ENCODE measurements around the gene TOB1.

TOB1 gene

DNA sequence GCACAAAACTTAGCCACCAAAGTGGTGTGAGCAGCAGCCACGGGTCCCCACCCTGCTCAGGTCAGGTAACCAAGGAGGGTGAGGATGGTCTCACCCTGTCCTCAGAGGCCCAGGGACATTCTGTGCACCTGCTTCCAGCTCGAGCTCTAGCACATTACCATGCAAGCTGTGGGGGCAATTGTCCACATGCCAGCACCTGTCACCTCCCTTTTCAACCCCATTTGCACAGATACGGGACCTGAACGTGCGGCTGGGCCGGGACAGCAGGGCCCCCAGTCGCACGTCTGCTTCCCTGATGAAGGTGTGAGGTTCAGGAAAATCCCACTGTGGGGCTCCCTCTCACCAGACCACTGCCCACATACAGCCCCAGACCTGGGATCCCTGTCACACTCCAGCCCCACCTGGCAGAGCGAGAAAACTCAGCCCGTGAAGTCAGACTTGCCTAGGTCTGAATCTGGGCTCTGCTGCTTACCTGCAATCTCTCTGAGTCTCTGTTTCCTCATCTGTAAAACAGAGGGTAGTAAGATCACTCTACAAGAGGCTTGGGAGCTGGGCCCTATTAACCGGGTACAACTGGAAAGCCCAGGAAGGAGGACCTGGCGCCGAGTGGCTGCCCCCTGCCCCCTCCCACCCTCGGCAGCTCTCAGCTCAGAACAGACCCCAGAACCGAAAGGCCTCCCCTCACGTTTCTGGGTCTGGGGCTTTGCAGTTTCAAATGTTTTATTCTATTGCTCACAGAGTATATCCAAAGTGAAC lies 22.8 kb downstream of the TOB1 start:
- no peak for DNase-seq

DNA sequence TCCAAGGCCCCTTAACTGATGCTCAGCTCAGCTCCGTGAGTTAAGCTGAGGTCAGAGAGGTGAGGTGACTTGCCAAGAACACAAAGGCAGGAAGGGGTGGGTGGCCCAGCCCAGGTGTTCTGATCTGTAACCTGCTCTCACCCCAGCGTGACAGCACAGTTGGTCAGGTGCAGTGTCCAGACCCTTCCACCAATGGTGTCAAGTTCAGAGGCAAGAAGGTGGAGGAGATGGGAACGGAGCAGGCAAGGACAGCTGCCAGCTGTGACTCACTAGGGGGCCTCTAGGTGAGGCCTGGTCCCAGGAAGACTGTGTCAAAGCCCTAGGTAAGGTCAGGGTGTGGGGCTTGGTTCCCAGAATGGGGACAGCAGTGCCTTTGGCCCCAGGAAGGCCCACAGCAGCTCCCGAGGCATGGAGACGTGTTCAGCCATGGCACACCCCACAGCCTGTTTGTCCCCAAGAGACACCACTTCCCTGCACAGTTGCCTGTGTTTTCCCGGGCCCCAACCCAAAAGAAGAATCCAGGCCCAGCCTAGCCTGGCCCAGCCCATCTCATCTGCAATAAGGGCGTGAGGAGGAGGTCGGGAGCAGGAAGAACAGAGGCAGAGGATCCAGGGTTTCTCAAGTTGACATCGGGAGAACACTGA lies 23.5 kb downstream of the TOB1 start:
- DNase-seq, result no peak

DNA sequence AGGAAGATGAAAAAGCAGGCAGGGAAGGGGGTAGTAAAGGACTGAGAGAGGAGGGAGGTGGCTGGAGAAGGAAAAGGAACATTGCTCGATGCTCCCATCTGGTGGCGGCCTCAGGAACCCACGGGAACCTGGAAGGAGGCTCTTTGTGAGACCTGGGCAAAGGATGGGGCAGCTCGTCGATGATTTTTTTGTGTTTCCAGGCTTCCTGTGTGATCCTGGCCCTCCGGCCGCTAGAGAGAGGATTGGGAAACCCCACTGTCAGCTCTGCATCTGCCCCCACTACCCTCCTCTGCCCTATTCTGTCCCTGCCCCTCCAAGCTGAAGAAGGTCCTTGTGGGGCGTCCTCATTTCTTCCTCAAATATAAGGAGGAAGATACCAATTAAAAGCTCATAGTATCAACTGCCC lies 24.2 kb downstream of the TOB1 start:
- DNase-seq, result peak; percentile 36

DNA sequence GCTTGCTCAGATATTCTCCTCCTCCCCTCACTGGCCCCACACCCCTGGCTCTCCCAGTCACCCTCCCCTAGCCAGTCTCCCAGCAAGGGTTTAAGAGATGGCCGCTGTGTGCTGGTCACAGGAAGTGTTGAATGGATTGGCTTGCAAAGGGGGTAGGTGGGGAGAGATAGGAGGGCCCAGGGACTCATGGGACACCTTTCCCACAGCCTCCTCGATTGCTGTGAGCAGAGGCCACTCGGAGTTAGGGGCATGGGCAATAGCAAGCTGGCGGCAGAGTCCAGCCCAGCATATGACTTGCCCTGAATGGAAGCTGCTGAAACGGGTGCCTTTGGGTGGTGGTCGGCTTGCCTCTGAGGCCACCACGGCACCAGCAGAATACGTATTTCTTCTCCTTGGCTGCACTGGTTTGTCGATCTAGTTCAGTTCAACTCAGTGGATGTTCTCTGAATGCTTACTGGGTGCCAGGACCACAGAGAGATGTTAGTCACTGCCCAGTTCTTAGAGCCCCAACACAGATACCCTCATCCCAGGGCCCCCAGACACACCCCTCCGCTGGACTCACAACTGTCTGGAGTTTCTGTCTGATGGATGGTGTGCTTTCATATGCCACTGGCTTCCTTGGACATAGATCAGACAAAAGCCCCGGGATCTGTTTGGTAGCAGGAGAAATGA lies 24.7 kb downstream of the TOB1 start:
- DNase-seq, result no peak

DNA sequence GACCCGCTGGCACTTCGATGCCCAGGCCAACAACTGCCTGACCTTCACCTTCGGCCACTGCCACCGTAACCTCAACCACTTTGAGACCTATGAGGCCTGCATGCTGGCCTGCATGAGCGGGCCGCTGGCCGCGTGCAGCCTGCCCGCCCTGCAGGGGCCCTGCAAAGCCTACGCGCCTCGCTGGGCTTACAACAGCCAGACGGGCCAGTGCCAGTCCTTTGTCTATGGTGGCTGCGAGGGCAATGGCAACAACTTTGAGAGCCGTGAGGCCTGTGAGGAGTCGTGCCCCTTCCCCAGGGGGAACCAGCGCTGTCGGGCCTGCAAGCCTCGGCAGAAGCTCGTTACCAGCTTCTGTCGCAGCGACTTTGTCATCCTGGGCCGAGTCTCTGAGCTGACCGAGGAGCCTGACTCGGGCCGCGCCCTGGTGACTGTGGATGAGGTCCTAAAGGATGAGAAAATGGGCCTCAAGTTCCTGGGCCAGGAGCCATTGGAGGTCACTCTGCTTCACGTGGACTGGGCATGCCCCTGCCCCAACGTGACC lies 25.8 kb downstream of the TOB1 start:
- no peak for DNase-seq

DNA sequence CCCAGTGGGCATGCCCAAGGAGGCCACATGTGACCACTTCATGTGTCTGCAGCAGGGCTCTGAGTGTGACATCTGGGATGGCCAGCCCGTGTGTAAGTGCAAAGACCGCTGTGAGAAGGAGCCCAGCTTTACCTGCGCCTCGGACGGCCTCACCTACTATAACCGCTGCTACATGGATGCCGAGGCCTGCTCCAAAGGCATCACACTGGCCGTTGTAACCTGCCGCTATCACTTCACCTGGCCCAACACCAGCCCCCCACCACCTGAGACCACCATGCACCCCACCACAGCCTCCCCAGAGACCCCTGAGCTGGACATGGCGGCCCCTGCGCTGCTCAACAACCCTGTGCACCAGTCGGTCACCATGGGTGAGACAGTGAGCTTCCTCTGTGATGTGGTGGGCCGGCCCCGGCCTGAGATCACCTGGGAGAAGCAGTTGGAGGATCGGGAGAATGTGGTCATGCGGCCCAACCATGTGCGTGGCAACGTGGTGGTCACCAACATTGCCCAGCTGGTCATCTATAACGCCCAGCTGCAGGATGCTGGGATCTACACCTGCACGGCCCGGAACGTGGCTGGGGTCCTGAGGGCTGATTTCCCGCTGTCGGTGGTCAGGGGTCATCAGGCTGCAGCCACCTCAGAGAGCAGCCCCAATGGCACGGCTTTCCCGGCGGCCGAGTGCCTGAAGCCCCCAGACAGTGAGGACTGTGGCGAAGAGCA lies 26.4 kb downstream of the TOB1 start:
- DNase-seq, result no peak

DNA sequence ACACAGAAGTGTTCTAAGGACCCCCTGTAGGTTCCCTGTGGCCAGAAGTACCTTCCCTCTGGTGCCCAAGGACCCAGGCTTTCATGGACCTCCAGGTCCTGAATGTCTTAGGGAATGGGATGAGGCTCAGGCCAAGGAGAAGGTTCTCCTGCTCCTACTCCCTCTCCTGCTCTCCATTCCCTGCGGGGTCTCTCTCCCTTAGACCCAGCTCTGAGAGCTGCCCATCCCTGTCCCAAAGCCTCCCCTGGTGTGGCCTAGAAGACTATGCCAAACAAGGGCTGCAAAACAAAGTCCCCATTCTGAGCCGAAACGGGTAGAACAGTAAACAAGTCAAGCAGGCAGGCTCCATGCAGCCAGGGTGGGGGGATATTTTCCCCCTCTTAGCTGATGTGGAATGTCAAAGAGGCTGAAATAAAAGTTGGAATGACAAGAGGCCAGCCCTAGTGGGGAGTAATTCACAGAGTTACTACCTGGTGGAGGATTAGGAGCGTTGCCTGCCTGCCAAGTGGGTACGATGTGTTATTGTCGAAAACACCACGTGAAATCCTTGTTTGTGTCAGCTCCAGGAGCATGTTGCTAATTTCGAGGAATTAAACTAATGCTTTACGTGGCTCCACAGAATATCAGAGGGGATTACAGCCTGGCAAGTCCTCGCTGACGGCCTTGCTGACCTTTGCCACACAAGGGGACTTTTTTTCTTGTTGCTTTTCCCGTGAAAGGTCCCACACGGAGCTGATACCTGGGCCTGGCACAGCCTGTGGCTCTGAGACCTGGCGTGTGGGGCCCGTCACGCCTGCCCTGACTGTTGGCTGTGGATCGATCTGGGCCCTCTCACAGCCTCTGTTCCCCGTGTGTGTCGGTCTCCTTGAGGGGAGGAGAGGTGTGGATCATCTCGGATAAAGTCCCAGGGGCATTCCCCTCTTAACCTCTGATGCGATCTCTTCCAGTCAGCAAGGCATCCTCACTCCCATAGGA lies 27.9 kb downstream of the TOB1 start:
- DNase-seq, result no peak

DNA sequence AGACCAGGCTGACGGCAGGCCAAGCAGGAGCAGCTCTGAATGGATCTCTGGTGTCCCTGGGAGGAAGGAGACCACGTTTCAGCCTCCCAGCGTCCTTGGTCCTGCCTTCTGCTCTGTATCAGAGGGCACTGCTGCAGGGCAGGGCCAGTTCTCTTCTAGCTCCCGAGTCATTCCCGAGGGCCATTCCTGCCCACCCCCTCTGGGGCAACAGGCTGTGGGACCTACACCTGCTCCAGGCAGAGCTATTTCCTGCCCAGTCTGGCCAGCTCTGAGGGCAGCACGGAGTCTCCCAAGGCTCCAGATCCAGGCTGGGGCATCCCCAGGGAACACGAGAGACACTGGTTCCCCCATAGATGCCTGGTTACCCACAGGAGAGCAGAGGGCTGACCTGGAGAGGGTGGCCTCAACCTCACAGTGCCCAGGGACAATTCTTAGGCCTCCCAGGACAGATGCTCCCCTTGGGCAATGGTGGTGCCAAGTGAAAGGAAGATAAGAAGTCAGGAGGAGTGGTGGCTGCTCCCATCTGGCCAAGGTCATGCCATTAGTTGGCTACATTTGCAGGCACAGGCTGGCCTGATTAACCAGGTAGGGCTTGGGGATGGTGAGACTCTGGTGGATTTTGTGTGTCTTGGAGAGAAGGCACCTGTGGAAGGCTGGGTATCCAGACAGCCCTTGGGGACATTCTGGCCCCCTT lies 28.7 kb downstream of the TOB1 start:
- no peak for DNase-seq

DNA sequence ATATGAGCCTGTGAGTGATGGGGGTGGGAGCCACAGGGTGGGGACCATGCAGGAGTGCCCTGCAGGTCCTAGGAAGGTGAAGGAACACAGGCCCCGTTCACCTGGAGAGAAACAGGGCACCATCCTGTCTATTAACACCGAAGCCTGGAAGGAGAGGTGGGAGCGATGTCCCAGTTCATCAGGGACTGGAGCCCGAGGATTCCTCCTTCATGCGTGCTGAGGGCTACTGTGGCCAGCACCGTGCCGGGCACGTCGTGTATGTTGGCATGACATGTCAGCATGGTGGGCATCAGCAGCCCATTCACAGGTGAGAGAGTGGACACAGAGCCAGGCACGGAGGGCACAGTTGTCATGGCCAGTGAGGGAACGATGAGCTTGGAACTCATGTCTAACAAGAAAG lies 29.3 kb downstream of the TOB1 start:
- no peak for DNase-seq

DNA sequence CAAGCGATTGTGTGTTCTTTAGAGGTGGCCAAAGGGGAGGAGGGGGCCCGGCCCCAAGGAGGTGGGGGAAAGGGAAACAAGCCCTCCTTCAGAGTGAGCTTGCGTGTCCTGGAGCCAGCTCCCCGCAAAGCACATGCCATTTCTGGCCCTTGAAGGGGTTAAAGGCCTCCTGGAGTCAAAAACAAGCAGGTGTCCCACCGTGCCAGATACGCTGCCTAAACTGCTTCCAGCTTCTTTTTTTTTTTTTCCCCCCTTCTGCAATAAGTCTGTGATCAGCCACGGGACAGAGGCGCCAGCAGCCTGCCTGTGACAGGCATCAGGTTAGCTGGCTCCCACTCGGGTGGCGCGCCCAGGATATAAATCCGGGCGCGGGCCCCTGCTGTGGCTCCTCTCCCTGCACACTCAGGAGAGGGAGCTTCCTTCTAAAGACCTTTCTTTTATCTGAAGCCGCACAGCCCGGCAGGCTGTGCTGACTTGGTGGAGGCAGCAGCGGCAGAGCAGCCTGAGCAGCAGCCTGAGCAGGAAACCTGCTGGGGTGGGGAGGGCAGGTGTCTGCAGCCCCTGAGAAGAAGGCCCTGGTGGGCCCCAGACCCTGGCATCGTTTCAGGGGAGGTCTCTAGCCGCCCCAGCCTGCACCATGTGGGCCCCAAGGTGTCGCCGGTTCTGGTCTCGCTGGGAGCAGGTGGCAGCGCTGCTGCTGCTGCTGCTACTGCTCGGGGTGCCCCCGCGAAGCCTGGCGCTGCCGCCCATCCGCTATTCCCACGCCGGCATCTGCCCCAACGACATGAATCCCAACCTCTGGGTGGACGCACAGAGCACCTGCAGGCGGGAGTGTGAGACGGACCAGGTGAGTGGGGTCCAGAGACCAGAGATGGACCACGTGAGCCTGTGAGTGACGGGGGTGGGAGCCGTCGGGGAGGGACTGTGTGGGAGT lies 30.6 kb downstream of the TOB1 start, which contains the start of gene WFIKKN2:
Gene WFIKKN2 (plus strand): TSS at position 286 of the 934 bp plus-strand sequence. CDS start 352 bp downstream, at position 638.
- no peak for DNase-seq

DNA sequence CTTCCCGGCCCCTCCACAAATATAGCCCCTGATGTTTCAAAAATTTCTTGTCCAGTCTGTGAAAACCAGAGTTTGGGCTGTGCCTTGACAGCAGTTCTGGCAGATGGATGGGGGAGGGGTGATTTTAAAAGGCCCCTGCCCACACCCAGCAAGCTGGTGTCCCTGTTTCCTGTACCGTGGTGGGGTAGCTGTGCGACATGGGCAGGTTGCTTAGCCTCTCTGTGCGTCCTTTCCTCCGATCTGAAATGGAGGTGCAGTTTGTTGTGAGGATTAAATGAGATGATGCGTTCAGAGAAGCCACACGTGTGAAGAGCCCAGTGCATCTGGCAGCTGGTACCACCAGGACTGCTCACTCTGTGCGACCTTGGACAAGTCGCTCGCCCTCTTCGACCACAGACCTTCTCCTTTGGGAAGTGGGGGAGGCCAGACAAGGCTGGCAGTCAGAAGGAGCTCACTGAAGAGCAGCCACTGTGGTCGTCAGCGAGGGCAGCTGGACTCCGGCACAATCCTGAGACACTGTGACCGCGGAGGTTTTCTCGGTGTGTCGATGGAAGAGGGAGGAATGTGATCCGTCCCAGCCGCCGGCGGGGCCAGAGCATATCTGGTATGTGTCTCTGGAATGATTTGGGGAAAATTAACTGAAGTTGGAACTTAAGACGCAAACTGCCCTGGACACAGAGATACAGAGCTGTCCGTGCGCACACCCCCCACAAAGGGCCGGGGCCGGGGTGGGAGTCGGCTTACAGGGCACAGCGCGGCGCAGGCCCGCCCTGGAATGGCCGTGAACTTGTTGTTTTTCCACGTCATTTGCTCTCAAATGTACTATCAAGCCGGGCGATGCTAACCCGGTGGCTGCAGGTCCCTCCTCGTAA lies 31.5 kb downstream of the TOB1 start:
- no peak for DNase-seq

DNA sequence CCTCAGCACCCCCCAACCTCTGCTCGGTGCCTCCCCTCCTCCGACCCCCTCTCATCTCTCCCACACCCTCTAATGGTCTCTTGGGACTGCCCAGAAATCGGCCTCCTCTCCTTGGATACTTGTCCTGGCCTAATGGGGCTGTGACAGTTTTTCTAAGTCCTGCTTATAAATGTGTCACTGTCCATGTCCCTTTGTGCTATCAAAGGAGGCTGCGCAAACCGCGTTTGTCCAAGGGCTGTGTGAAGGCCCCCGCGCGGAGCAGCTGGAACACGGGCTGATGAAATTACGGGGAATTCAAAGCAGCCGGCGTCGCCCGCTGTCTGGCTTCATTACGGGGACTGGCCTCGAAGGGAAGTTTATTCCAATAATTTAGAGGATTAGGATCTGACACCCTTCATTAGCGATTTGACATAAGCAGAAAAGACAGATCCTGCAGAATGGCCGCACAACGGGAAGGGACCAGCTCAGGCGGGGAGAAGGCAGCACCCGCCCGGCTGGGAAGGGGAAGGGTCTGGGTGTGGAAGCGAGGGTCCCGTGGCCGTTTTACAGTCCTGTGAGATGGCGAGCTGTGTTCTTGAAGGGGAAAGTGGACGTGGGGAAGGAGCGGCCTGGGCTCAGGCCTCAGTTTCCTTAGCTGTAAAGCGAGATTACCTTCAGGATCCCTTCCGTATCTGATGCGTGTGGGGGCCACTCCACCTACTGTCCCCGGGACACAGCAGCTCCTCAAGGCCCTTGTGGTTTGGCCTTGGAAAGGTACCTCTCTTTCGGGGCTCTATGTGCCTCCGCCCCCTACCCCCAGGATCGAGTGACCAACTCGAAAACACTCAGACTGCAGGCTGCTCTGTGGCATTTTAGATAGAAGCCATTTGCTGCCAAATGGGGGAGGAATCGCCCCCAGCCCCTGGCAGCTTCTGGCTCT lies 32.4 kb downstream of the TOB1 start:
- DNase-seq, result no peak

DNA sequence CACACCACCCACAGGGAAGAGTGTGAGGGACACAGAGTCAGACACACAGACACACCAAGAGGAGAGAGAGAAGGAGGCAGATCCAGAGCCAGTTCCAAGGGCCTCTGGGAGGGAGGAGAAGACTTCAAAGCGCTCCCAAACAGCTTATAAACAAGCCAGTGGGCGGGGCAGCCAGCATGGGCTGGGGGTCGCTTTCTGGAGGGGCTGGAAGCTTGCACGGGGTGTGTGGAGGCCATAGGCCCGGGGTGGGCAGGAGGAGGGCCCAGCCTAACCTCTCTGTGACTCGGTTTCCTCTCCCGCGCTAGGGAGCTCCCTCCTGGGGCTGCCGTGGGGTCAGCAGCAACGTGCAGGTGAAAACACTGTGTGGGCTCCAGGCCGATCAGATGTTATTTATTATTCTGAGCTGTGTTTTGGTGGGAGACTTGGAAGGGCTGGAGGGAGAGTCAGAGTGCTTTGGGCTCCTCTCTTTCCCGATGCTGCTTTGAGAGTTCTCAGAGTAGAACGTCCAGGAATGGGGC lies 33.2 kb downstream of the TOB1 start:
- no peak for DNase-seq

DNA sequence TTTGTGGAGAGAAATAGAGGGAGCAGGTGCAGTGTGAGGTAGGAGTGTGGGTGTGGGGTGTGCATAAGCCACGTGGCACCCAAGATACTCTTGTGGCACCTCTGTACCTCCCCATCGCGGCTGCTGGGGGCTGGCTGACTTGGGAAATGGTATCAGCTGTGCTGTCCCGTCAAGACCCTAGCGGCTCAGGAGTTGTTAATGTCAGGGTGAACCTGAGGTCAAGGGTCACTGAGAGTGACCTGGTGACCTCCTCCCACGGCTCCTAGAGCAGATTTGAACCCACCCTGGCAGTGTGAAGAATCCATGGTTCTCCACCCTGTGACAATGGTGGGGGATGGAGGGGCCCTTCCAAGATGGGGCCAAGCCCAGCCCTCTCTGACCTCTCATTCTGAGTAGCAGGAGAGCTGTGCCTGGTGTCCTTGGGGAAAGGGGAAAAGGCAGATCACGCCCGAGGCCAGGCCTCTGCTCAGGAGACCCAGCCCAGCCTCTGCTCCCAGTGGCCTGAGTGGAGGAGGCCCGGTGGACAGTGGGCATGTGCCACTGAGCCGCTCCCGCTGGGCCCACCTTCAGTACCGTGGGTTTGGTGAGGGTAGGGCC lies 33.8 kb downstream of the TOB1 start:
- DNase-seq, result no peak

DNA sequence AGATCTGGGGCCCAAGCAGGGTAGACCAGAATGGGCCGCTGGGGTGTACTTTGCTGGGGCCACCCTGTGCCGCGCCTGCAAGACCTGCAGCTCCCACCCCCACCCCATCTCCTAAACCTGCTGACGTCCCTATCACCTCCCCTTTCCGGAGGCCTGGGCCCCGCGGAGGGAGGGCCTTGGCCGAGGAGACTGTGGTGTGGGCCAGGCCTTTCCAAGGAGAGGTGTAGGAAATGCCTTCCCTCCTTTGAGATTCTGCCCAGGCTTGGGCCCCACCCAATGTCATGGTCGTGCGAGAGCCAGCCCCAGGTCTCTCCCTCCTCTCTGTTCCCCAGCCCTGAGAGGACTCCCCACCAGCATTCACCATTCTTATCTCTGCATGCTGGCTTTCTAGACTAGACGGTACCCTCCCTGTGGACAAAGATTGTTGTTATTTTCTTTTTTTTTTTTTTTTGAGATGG lies 34.7 kb downstream of the TOB1 start:
- no peak for DNase-seq

DNA sequence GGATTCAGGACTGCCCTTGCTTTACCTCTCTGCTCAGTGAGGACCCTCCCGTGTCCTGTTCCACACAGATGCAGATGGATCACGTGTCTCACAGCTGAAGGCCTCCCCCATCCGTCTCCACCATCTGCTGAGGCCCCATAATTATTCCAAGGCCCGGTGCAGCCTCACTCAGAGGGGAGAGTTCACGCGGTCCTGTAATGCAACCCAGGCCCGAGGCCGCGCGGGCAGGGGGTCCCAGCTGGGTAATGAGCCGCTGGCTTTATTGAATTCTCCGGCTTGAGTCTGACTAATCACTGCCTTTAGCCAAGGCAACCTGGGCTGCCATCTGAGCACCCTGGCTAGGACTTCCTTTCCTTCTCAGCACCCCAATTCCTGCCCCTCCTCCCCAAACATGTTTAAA lies 35.2 kb downstream of the TOB1 start:
- DNase-seq, result no peak

DNA sequence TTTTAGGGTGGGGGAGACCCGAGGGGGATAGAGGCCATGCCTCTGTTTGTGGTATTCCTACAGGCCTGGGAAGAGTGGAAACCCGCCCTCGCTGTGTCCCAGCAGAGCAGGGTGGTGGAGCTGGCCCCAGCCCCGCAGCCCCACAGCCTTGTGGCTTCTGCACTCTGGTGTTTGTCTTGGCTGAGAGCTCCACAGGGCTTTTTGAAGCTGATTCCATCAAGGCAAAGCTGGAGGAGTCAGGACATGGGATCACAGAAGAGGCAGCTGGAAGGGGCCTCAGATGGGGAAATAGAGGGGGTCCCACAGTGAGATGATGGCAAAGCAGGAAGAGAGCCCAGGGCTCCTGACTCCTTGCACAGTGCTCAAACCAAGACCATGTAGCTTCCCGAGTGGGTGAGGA lies 35.8 kb downstream of the TOB1 start:
- no peak for DNase-seq
